Right lobe of liver (tissue), 6 donors: ENCODE results near the gene TIAM2. TPM values are rescaled to one million over a fixed set of nuclear protein-coding genes. Genes with fewer than 3 reads are reported as not detected.

ENCODE experiments used
- ATAC-seq, 4 donors: fragments of 200-7000 bp; cut with Tn5 transposase; one replicate each; pipeline ENCODE4 v1.9.1; 2020; ENCODE audit warnings: mild to moderate bottlenecking in 4 of 4, moderate library complexity in 4 of 4
- DNase-seq, 3 donors: peaks; one replicate each; pipeline ENCODE4 v3.0.0-alpha.2; 2020
- H3K27ac ChIP-seq, 3 donors: fragments of 200-600 bp; one replicate each; pipeline ENCODE4 v1.8.0; 2022
- H3K27me3 ChIP-seq, 2 donors: fragments of 200-600 bp; one replicate each; pipeline ENCODE4 v1.8.0; 2022
- H3K36me3 ChIP-seq, 4 donors: fragments of 200-600 bp; sonication (generic) in 1 of 4; one replicate each; pipeline versions ENCODE4 v1.5.1 to v1.8.0; 2017 to 2022; ENCODE audit warnings: control low read depth in 1 of 4
- H3K4me1 ChIP-seq, 4 donors: fragments of 200-600 bp; sonication (generic) in 1 of 4; one replicate each; pipeline versions ENCODE4 v1.5.1 to v1.8.0; 2017 to 2022; ENCODE audit warnings: control low read depth in 1 of 4
- H3K4me3 ChIP-seq, 3 donors: fragments of 200-600 bp; one replicate each; pipeline ENCODE4 v1.8.0; 2022
- H3K9me3 ChIP-seq, 4 donors: fragments of 200-600 bp; sonication (generic) in 1 of 4; one replicate each; pipeline versions ENCODE4 v1.5.1 to v1.8.0; 2017 to 2022; ENCODE audit warnings: control low read depth in 1 of 4
- POLR2A ChIP-seq: fragments of 450-650 bp; IDR thresholded peaks from one replicate; pipeline ENCODE4 v1.6.1; 2017; ENCODE audit warnings: antibody characterized with exemption, mild to moderate bottlenecking
- WGBS: methylation state at CpG from one replicate; pipeline ENCODE4 v1.1.6; 2018; ENCODE audit warnings: low coverage, low lambda C conversion rate; ENCODE audit not compliant: insufficient coverage; ENCODE audit errors: missing lambda C conversion rate; 5-methylcytosine and 5-hydroxymethylcytosine counted together
- intact Hi-C, 2 donors: fragments of 100-400 bp; cut with DNase I; formaldehyde crosslinking; loops; one replicate each; pipeline versions ENCODE4 v1.11.2 to v1.14.1; 2022
- total RNA-seq, 6 experiments: library from RNA; depleted of rRNA in 2 of 6; stranded (reverse); fragments of >200 nt in 2 of 6; fragmentation: NEBNext Ultra II Directional in 3 of 6; extraction: Animal tissue kit (Norgen Biotek cat#: 25700) in 3 of 6; gene quantifications; one replicate each; pipeline versions ENCODE4 v1.1.0 to v1.2.4, GENCODE V29; 2016 to 2023
- TF ChIP-seq, protein P1 (sequence below), 4 donors: fragments of 200-600 bp in 3 of 4; fragments of 450-650 bp in 1 of 4; IDR thresholded peaks; one replicate each; pipeline versions ENCODE4 v1.5.1 to v1.8.0; 2016 to 2022; ENCODE audit warnings: antibody characterized with exemption in 4 of 4, mild to moderate bottlenecking in 2 of 4
- donor health status: DM: no; HTN: yes; CAD: no.
- donor health status: DM: no; HTN: no; CAD: no.
- donor health status: DM: no; HTN: no; CAD: no.
- donor health status: DM: no; HTN: yes; CAD: no.
- donor health status: DM: no; HTN: yes; CAD: no.

The TIAM2 gene
- total RNA-seq, 6 experiments from 2014 or later, result 1.3 to 4.4 (median 1.7) TPM

DNA sequence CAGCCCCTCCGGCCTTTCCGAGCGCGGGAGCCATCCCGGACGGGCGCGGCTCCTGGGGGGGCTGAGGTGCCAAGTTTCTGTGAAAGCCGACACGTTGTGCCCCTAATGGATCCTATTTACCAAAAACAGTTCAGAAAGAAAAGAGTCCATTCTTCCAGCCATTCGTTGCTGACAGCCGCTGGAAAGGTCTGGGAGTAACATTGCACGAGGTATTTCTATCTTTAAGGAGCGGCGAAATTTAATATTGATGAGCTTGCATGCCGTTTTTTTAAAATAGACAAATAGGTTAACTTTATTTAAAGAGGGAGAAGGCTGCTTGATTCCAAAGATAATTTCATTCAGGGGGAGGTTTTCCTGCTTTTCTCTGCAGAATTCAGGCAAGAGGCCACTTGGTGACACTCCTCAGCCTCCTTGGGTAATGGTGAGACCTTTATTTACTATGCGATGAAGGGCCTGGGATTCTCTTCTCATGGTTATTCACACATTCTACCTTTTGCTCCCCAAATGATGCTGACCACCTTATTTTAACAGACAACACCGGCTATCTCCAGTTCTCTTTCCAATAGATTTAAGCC is 988 bp downstream of the TIAM2 start:
- Histone ChIP-seq H3K27ac (no peak overlapping the region), H3K4me3 (peak overlapping the region; percentile 28 to 52 (median 29)), H3K9me3 (no peaks in the 10 kb centered on the region), H3K36me3 (no peaks in the 10 kb centered on the region), H3K27me3 (peaks cover 0 to 5% of the 10 kb centered on the region in 2 donors), H3K4me1 (peaks cover 0 to 16% (median under 1%) of the 10 kb centered on the region in 4 donors)
- intact Hi-C loops, result no loop called here
- TF ChIP-seq POLR2A, result no peak
- TF ChIP-seq, protein P1, sequence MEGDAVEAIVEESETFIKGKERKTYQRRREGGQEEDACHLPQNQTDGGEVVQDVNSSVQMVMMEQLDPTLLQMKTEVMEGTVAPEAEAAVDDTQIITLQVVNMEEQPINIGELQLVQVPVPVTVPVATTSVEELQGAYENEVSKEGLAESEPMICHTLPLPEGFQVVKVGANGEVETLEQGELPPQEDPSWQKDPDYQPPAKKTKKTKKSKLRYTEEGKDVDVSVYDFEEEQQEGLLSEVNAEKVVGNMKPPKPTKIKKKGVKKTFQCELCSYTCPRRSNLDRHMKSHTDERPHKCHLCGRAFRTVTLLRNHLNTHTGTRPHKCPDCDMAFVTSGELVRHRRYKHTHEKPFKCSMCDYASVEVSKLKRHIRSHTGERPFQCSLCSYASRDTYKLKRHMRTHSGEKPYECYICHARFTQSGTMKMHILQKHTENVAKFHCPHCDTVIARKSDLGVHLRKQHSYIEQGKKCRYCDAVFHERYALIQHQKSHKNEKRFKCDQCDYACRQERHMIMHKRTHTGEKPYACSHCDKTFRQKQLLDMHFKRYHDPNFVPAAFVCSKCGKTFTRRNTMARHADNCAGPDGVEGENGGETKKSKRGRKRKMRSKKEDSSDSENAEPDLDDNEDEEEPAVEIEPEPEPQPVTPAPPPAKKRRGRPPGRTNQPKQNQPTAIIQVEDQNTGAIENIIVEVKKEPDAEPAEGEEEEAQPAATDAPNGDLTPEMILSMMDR (IDR thresholded peaks at IDR 0.05), result no peak
- ATAC-seq (no peak), DNase-seq (no peak)
- WGBS, result 21% methylated on average over 10 of the region's 18 CpGs

DNA sequence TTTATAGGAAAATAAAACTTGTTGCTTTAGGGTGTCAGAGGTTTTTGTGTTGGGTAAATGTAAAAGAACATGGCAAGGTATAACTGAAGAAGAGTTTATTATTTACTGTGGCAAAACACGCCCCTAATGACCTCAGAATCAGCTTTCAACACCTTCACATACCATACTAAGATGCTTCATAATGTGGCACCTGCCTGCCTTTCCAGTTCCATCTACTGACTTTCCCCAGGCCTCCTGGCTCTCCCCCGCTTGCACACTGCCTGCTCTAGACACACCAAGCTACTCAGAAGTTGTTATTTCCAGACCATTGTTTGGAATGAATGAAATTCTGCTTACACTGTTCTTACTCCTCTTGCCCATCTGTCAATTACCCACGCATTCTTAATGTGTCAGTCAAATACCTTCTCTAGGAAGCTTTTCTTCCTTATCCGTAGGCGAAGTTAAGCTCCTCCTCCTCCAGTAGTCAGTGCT is 1.8 kb downstream of the TIAM2 start:
- no peak for DNase-seq

DNA sequence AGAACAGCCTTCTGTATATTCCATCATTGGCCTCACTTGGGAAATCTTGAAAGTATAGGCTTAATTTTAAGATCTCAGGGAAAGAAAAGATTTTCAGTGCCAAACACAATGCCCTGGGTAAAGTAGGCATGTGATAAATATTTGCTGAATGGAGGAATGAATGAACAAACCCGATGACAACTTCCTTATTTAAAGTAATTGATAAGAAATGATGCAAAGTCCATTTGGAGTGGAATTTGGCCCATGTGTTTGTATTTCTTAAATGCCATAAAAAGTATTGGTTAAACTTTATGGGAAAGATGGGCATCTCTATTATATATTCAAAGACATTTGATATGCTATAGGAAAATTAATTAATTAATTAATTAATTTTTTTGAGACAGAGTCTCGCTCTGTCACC is 3.7 kb downstream of the TIAM2 start:
- WGBS, result 54% methylated on average over 2 of the region's 2 CpGs
- ATAC-seq, result peak in 3 of 4 donors; percentile 22 to 63 (median 33)

More for the DNA sequence above, 1.8 kb downstream of the TIAM2 start:
- intact Hi-C loops, result no loop called here
- peaks cover 0 to 16% (median under 1%) of the 10 kb centered on the region in 4 donors for H3K4me1 ChIP-seq
- no peaks in the 10 kb centered on the region for H3K9me3 ChIP-seq
- no peak overlapping the region for H3K27ac ChIP-seq
- H3K4me3 ChIP-seq, result no peak overlapping the region
- H3K27me3 ChIP-seq, result peaks cover 0 to 5% of the 10 kb centered on the region in 2 donors
- peak in 1 of 4 donors; percentile 37 for ATAC-seq
- TF ChIP-seq, protein P1 (IDR thresholded peaks at IDR 0.05), result no peak
- no peak for TF ChIP-seq POLR2A
- 54% methylated on average over 5 of the region's 5 CpGs for WGBS
- no peaks in the 10 kb centered on the region for H3K36me3 ChIP-seq

DNA sequence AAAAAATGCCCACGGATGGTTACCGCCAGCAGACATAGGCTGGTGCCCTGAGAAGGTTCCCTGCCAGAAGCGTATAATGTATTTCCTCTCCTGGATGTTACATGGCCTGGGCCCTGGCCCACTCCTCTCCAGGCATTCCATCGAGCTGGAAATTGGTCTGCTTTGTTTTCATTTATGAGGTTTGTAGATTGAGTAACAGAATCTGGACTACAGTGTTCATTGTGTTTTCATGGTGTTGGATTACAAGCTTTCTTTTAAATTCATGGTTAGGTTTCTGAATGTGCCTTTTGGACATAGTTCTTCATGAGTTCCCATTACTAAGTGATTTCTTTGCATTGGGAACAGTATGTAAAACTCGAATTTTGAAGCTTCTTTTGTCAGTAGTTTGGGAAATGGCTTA is 6.4 kb downstream of the TIAM2 start:
- ATAC-seq, result no peak
- Histone ChIP-seq H3K27me3 (no peaks in the 10 kb centered on the region), H3K9me3 (no peaks in the 10 kb centered on the region), H3K27ac (no peak overlapping the region), H3K4me3 (no peak overlapping the region), H3K36me3 (no peaks in the 10 kb centered on the region), H3K4me1 (peaks cover 0 to 6% (median under 1%) of the 10 kb centered on the region in 4 donors)
- TF ChIP-seq, protein P1 (IDR thresholded peaks at IDR 0.05), result no peak
- no peak for TF ChIP-seq POLR2A
- 68% methylated on average over 5 of the region's 5 CpGs for WGBS
- DNase-seq, result no peak
- intact Hi-C loops, result no loop called here

More for the DNA sequence above, 3.7 kb downstream of the TIAM2 start:
- Histone ChIP-seq H3K27me3 (peaks cover 0 to 5% of the 10 kb centered on the region in 2 donors), H3K4me1 (peaks cover 0 to 16% (median under 1%) of the 10 kb centered on the region in 4 donors), H3K27ac (no peak overlapping the region), H3K4me3 (no peak overlapping the region), H3K36me3 (no peaks in the 10 kb centered on the region), H3K9me3 (no peaks in the 10 kb centered on the region)
- no peak for TF ChIP-seq POLR2A
- TF ChIP-seq, protein P1 (IDR thresholded peaks at IDR 0.05), result no peak
- no peak for DNase-seq
- intact Hi-C loops, result no loop called here
